ENCODE data around the gene ZAR1. TPM values are rescaled to one million over a fixed set of nuclear protein-coding genes. Genes with fewer than 3 reads are reported as not detected.

ZAR1 gene
- total RNA-seq, 2 experiments from 2014 or later, result not detected

DNA sequence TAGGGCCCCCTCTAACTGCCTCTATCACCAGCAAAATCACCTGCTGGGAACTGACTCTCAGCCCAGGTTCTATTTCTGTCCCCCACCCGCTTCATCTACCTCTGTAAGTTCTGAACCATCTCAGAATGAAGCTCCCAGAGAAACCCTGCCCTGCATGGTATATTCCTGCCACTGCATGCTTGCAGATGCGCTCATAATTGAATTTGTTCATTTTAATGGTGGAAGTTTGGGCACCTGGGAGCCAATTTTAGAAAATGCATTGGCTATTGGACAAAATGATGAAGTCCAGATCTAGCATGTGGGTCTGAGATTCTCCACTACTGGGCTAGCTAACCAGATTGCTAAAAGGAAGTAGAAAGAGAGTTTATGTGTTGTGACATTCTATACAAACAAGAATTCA, 35.5 kb upstream of the ZAR1 start:
- no peaks in the 10 kb centered on the region for H4K20me1 ChIP-seq (ENCODE audit: insufficient read depth, low read length)
- no peaks in the 10 kb centered on the region for H3K9me2 ChIP-seq (ENCODE audit: insufficient read depth, low read length)
- H2AFZ ChIP-seq (ENCODE audit: low read length), result no peak overlapping the region
- CTCF ChIA-PET (ENCODE audit: unreplicated experiment), result no interaction called here
- H3K9me3 ChIP-seq (ENCODE audit: low read length), result no peaks in the 10 kb centered on the region
- no peak overlapping the region for H3K4me3 ChIP-seq (ENCODE audit: low read depth, low read length, poor library complexity, severe bottlenecking)
- H3K36me3 ChIP-seq (ENCODE audit: insufficient read depth, low read length), result no peaks in the 10 kb centered on the region
- TF ChIP-seq, protein P1, sequence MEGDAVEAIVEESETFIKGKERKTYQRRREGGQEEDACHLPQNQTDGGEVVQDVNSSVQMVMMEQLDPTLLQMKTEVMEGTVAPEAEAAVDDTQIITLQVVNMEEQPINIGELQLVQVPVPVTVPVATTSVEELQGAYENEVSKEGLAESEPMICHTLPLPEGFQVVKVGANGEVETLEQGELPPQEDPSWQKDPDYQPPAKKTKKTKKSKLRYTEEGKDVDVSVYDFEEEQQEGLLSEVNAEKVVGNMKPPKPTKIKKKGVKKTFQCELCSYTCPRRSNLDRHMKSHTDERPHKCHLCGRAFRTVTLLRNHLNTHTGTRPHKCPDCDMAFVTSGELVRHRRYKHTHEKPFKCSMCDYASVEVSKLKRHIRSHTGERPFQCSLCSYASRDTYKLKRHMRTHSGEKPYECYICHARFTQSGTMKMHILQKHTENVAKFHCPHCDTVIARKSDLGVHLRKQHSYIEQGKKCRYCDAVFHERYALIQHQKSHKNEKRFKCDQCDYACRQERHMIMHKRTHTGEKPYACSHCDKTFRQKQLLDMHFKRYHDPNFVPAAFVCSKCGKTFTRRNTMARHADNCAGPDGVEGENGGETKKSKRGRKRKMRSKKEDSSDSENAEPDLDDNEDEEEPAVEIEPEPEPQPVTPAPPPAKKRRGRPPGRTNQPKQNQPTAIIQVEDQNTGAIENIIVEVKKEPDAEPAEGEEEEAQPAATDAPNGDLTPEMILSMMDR (conservative IDR thresholded peaks at IDR 0.05; ENCODE audit: low read length), result no peak
- TF ChIP-seq EZH2phosphoT487 (IDR thresholded peaks at IDR 0.05; ENCODE audit: borderline replicate concordance, low read depth, low read length), result no peak
- no peak overlapping the region for H3K27ac ChIP-seq (ENCODE audit: low read depth, low read length, poor library complexity, severe bottlenecking)
- no peak overlapping the region for H3K4me2 ChIP-seq (ENCODE audit: low read length)
- no TSS peak for BruUV-seq (replicated peaks)
- no peaks in the 10 kb centered on the region for H3K79me2 ChIP-seq (ENCODE audit: insufficient read depth, low read depth, low read length)
- intact Hi-C loops (cut with micrococcal nuclease; ENCODE audit: unreplicated experiment), result no loop called here
- no peak for DNase-seq (ENCODE audit: low spot score)
- H3K4me1 ChIP-seq (ENCODE audit: insufficient read depth, low read length, poor library complexity, severe bottlenecking), result no peaks in the 10 kb centered on the region
- POLR2A ChIA-PET, result no interaction called here

DNA sequence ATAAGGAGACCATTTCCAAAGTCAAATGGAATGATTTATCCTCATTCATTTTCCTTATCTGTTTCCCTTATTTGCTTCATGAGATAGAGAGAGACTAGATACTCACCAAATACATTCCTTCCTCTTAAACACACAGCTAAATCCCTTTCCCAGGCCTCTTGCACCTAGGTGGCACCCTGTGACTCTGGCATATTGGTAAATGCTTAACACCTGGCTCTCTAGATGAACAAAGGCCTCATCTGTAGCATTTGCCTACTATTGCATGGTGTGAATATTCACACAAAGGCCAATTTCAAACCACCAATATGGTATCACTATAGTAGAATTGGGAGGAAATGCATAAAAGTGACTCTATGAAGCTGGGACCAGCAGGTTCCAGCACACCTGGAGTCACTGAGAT, 29.1 kb upstream of the ZAR1 start:
- no peak overlapping the region for H3K4me3 ChIP-seq (ENCODE audit: low read depth, low read length, poor library complexity, severe bottlenecking)
- H3K4me2 ChIP-seq (ENCODE audit: low read length), result no peak overlapping the region
- H3K27ac ChIP-seq (ENCODE audit: low read depth, low read length, poor library complexity, severe bottlenecking), result no peak overlapping the region
- no peaks in the 10 kb centered on the region for H3K36me3 ChIP-seq (ENCODE audit: insufficient read depth, low read length)
- H4K20me1 ChIP-seq (ENCODE audit: insufficient read depth, low read length), result no peaks in the 10 kb centered on the region
- no peak for DNase-seq (ENCODE audit: low spot score)
- no TSS peak for BruUV-seq (replicated peaks)
- no peak overlapping the region for H2AFZ ChIP-seq (ENCODE audit: low read length)
- ChIA-PET CTCF (ENCODE audit: unreplicated experiment) (no interaction called here), POLR2A (no interaction called here)
- H3K79me2 ChIP-seq (ENCODE audit: insufficient read depth, low read depth, low read length), result no peaks in the 10 kb centered on the region
- no peak for TF ChIP-seq EZH2phosphoT487 (IDR thresholded peaks at IDR 0.05; ENCODE audit: borderline replicate concordance, low read depth, low read length)
- TF ChIP-seq, protein P1 (conservative IDR thresholded peaks at IDR 0.05; ENCODE audit: low read length), result no peak
- no peaks in the 10 kb centered on the region for H3K4me1 ChIP-seq (ENCODE audit: insufficient read depth, low read length, poor library complexity, severe bottlenecking)
- H3K9me3 ChIP-seq (ENCODE audit: low read length), result no peaks in the 10 kb centered on the region
- no peaks in the 10 kb centered on the region for H3K9me2 ChIP-seq (ENCODE audit: insufficient read depth, low read length)
- intact Hi-C loops (cut with micrococcal nuclease; ENCODE audit: unreplicated experiment), result no loop called here

DNA sequence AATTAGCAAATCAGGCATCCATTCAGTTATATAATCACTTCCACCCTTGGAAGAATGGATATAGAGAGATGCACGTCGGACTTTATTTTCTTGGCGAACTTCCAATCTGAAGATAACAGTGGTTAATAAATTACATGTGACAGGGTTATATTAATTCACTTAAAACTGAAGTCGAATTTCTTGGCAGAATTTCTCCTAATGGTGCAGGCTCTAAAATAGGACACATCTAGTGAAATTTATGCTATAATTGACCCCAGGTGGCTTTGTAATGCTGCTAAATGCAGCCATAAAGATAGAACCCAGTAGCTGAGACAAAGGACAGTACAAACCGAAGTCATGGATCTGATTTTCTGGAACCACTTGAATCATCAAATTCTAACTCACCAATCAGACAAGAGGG, 27.7 kb upstream of the ZAR1 start:
- BruUV-seq (replicated peaks), result no TSS peak
- Histone ChIP-seq H3K9me2 (ENCODE audit: insufficient read depth, low read length) (no peaks in the 10 kb centered on the region), H3K27ac (ENCODE audit: low read depth, low read length, poor library complexity, severe bottlenecking) (no peak overlapping the region), H3K9me3 (ENCODE audit: low read length) (no peaks in the 10 kb centered on the region), H4K20me1 (ENCODE audit: insufficient read depth, low read length) (no peaks in the 10 kb centered on the region), H2AFZ (ENCODE audit: low read length) (no peak overlapping the region), H3K4me1 (ENCODE audit: insufficient read depth, low read length, poor library complexity, severe bottlenecking) (no peaks in the 10 kb centered on the region), H3K36me3 (ENCODE audit: insufficient read depth, low read length) (no peaks in the 10 kb centered on the region), H3K79me2 (ENCODE audit: insufficient read depth, low read depth, low read length) (no peaks in the 10 kb centered on the region), H3K4me2 (ENCODE audit: low read length) (no peak overlapping the region), H3K4me3 (ENCODE audit: low read depth, low read length, poor library complexity, severe bottlenecking) (no peak overlapping the region)
- TF ChIP-seq, protein P1 (conservative IDR thresholded peaks at IDR 0.05; ENCODE audit: low read length), result no peak
- TF ChIP-seq EZH2phosphoT487 (IDR thresholded peaks at IDR 0.05; ENCODE audit: borderline replicate concordance, low read depth, low read length), result no peak
- POLR2A ChIA-PET, result interaction anchor here (0.7 kb wide), 1 partner anchor 33 kb away, joined by 3 read pairs; no protein-coding TSS in a partner anchor
- CTCF ChIA-PET (ENCODE audit: unreplicated experiment), result no interaction called here
- no peak for DNase-seq (ENCODE audit: low spot score)
- intact Hi-C loops (cut with micrococcal nuclease; ENCODE audit: unreplicated experiment), result no loop called here
